HL-60 (cell line): ENCODE measurements around the gene CCDC69.
A peak's percentile ranks its signal among the peaks of the same experiment; 100 is the strongest.

ENCODE experiments used
- DNase-seq, 2 experiments: peaks; one replicate each; pipeline ENCODE4 v3.0.0-alpha.2; 2010 to 2020; ENCODE audit warnings: low read depth in 1 of 2, low spot score in 1 of 2
- H3K27ac ChIP-seq: fragments of 250-450 bp; sonication (Bioruptor Pico); replicated peaks from 2 replicates; pipeline ENCODE4 v1.5.1; 2020; ENCODE audit warnings: mild to moderate bottlenecking, moderate library complexity
- H3K27me3 ChIP-seq: fragments of 250-450 bp; sonication (Bioruptor Pico); 2 replicates; pipeline ENCODE4 v1.5.1; 2021; ENCODE audit warnings: mild to moderate bottlenecking, moderate library complexity; ENCODE audit not compliant: insufficient read depth, poor library complexity, severe bottlenecking
- H3K4me3 ChIP-seq: replicated peaks from 2 replicates; pipeline ENCODE4 v1.5.1; 2011; ENCODE audit warnings: mild to moderate bottlenecking, control low read depth, low read length; ENCODE audit not compliant: insufficient read depth
- CTCF ChIP-seq: IDR thresholded peaks from one replicate; pipeline ENCODE4 v1.5.1; 2011; ENCODE audit warnings: low read length, control low read depth, inconsistent platforms; ENCODE audit not compliant: insufficient read depth
- GABPA ChIP-seq: IDR thresholded peaks from 2 replicates; pipeline ENCODE4 v1.6.1; 2012; ENCODE audit warnings: low read depth
- POLR2AphosphoS5 ChIP-seq: IDR thresholded peaks from 2 replicates; pipeline ENCODE4 v1.6.1; 2012; ENCODE audit warnings: low read depth
- REST ChIP-seq: IDR thresholded peaks from 2 replicates; pipeline ENCODE4 v1.6.1; 2012; ENCODE audit warnings: low read depth; ENCODE audit not compliant: insufficient replicate concordance
- SPI1 ChIP-seq: IDR thresholded peaks from 2 replicates; pipeline ENCODE4 v1.6.1; 2012; ENCODE audit warnings: low read depth, mild to moderate bottlenecking, borderline replicate concordance

The CCDC69 gene

GRCh38 chr5:151168602-151169344 lies 55.1 kb downstream of the CCDC69 start:
- Histone ChIP-seq H3K4me3 (no peak overlapping the region), H3K27me3 (no peaks in the 10 kb centered on the region), H3K27ac (no peak overlapping the region)
- DNase-seq, result no peak
- no peak for TF ChIP-seq GABPA
- TF ChIP-seq CTCF, result no peak
- TF ChIP-seq POLR2AphosphoS5, result no peak
- no peak for TF ChIP-seq SPI1
- no peak for TF ChIP-seq REST

- no peak for DNase-seq
- no peaks in the 10 kb centered on the region for H3K27me3 ChIP-seq
- TF ChIP-seq SPI1, result no peak
- no peak for TF ChIP-seq REST
- no peak for TF ChIP-seq POLR2AphosphoS5
- TF ChIP-seq CTCF, result no peak
- TF ChIP-seq GABPA, result no peak
- no peak overlapping the region for H3K4me3 ChIP-seq
- no peak overlapping the region for H3K27ac ChIP-seq
Measured at GRCh38 chr5:151167022-151167421, 56.9 kb downstream of the CCDC69 start.

GRCh38 chr5:151164687-151165392 lies 59.1 kb downstream of the CCDC69 start:
- H3K27ac ChIP-seq, result no peak overlapping the region; the same call in 1 of the 2 replicates
- no peak for TF ChIP-seq SPI1
- peak; percentile 91 for TF ChIP-seq CTCF

More at GRCh38 chr5:151164687-151165392, 59.1 kb downstream of the CCDC69 start:
- Histone ChIP-seq H3K27me3 (no peaks in the 10 kb centered on the region), H3K4me3 (no peak overlapping the region)
- DNase-seq, result peak in 1 of 2 experiments; percentile 81
